Fibroblast of the aortic adventitia (primary cell): ENCODE results near the gene NMRK1. TPM values are rescaled to one million over a fixed set of nuclear protein-coding genes. Genes with fewer than 3 reads are reported as not detected.
A peak's percentile ranks its signal among the peaks of the same experiment; 100 is the strongest.

Experiments
- DNase-seq: peaks from one replicate; pipeline ENCODE4 v3.0.0-alpha.2; 2010; ENCODE audit warnings: low read depth
- H3K4me3 ChIP-seq: 2 replicates; pipeline ENCODE4 v1.5.1; 2011; ENCODE audit warnings: low read depth, mild to moderate bottlenecking, control low read depth, low read length, moderate library complexity
- CTCF ChIP-seq: IDR thresholded peaks from 2 replicates; pipeline ENCODE4 v1.5.1; 2011; ENCODE audit warnings: mild to moderate bottlenecking, low read length, control low read depth, inconsistent platforms; ENCODE audit not compliant: insufficient read depth
- total RNA-seq: library from RNA; depleted of rRNA; stranded (reverse); fragments of >200 nt; gene quantifications from 2 replicates; pipeline ENCODE4 v1.2.3, GENCODE V29; 2012; ENCODE audit warnings: low replicate concordance

NMRK1 gene
- total RNA-seq, 1 donor: 23.9 TPM

- TF ChIP-seq CTCF: no peak
- no peak for DNase-seq
- no peak overlapping the region for H3K4me3 ChIP-seq
These were observed 2.6 kb upstream of the NMRK1 start for GRCh38 chr9:75090579-75090978.

GRCh38 chr9:75089373-75089766 lies 1.4 kb upstream of the NMRK1 start:
- no peak for TF ChIP-seq CTCF
- DNase-seq: no peak
- H3K4me3 ChIP-seq: peak overlapping the region; percentile 87

- DNase-seq: peak; percentile 67
- peak; percentile 59 for TF ChIP-seq CTCF
- peak overlapping the region; percentile 87 for H3K4me3 ChIP-seq
These were observed 854 bp upstream of the NMRK1 start for GRCh38 chr9:75088646-75089372.

GRCh38 chr9:75087289-75087823 lies 599 bp downstream of the NMRK1 start:
- peak; percentile 62 for DNase-seq
- H3K4me3 ChIP-seq: peak overlapping the region; percentile 99
- no peak for TF ChIP-seq CTCF

GRCh38 chr9:75086541-75087288 lies 1.2 kb downstream of the NMRK1 start:
- TF ChIP-seq CTCF: no peak
- no peak for DNase-seq
- H3K4me3 ChIP-seq: peak overlapping the region; percentile 99

GRCh38 chr9:75085640-75086039 lies 2.3 kb downstream of the NMRK1 start:
- no peak for DNase-seq
- no peak overlapping the region for H3K4me3 ChIP-seq
- TF ChIP-seq CTCF: no peak
